Activated naive CD4-positive, alpha-beta T cell treated with anti-CD3 and anti-CD28 coated beads for 36 hours (primary cell): ENCODE data around the gene NDRG3. TPM values are rescaled to one million over a fixed set of nuclear protein-coding genes. Genes with fewer than 3 reads are reported as not detected.
"Not testable (repeated sequence)": the region's sequence is repeated elsewhere in the genome, so short reads cannot be mapped to it uniquely, and the experiment has no call there.

Experiments used
- CTCF ChIA-PET: fragments of 350-600 bp; sonication (Branson Sonifier 250); formaldehyde crosslinking; loops from one replicate; lab custom pipeline; 2021; ENCODE audit warnings: antibody characterized with exemption; lab: Charles Lee
- DNase-seq: peaks from one replicate; pipeline ENCODE4 v3.0.0-alpha.2; 2020
- H3K27ac Mint-ChIP-seq: one replicate; pipeline ENCODE4 v1.8.0; 2021; ENCODE audit warnings: mild to moderate bottlenecking, mixed read lengths
- H3K27me3 Mint-ChIP-seq: one replicate; pipeline ENCODE4 v1.8.0; 2021; ENCODE audit warnings: low read depth, mixed read lengths
- H3K36me3 Mint-ChIP-seq: one replicate; pipeline ENCODE4 v1.8.0; 2021; ENCODE audit warnings: low read depth, mixed read lengths
- H3K4me1 Mint-ChIP-seq: one replicate; pipeline ENCODE4 v1.8.0; 2021; ENCODE audit warnings: low read depth, mixed read lengths
- H3K4me3 Mint-ChIP-seq: one replicate; pipeline ENCODE4 v1.8.0; 2021; ENCODE audit warnings: mild to moderate bottlenecking, moderate library complexity, mixed read lengths
- H3K9me3 Mint-ChIP-seq: one replicate; pipeline ENCODE4 v1.8.0; 2021; ENCODE audit warnings: mixed read lengths
- intact Hi-C: fragments of 100-400 bp; cut with micrococcal nuclease; formaldehyde crosslinking; loops from one replicate; pipeline ENCODE4 v1.15.1; 2023
- total RNA-seq, 2 experiments: library from RNA; stranded (reverse); gene quantifications; one replicate each; pipeline ENCODE4 v1.2.3, GENCODE V29; 2021

The NDRG3 gene
- total RNA-seq, 2 experiments from 2014 or later = 26.1 to 28.2 TPM

DNA sequence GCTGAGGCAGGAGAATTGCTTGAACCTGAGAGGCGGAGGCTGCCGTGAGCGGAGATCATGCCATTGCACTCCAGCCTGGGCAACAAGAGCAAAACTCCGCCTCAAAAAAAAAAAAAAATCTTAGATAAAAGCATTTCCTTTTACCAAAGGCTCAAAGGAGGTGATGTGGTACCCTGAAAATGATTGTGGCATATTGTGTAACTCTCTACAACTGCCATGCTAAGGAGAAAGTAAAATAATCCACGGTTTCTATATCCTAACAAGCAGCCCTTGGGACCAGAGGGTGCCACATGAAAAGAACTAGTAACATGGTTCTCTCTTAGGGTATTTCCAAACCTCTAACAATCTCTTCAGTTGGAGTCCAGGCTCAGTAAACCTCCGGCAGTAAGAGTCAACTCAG is 61.1 kb downstream of the NDRG3 start:
- CTCF ChIA-PET = interaction anchor here (1.1 kb wide), 1 partner anchor 70 kb away, joined by 6 read pairs; no protein-coding TSS in a partner anchor
- Mint-ChIP-seq H3K9me3 (no peaks in the 10 kb centered on the region), H3K36me3 (peaks cover 4% of the 10 kb centered on the region), H3K27ac (no peak overlapping the region), H3K4me3 (no peak overlapping the region), H3K27me3 (no peaks in the 10 kb centered on the region), H3K4me1 (no peaks in the 10 kb centered on the region)
- intact Hi-C loops = no loop called here
- no peak for DNase-seq

DNA sequence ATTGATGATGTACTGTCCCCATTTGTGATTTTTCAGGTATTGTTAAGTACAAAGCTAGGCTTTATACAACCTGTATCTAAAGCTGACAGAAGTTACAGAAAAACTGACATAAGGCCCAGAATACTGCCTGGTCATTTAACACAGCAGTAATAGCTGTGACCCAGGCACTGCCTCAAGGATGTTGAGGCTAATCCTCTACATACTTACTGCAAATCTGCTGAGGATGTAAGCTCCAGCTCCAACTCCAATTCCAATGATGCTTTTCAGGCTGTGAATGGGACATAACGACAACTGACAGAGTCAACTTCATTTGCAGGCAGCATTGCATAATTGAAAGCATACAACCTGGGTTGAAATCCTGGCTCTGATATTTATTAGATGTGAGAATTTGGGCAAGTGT is 63.6 kb downstream of the NDRG3 start:
- Mint-ChIP-seq H3K9me3 (no peaks in the 10 kb centered on the region), H3K27me3 (no peaks in the 10 kb centered on the region), H3K27ac (no peak overlapping the region), H3K4me3 (no peak overlapping the region), H3K36me3 (peaks cover 6% of the 10 kb centered on the region), H3K4me1 (no peaks in the 10 kb centered on the region)
- no peak for DNase-seq
- intact Hi-C loops = no loop called here
- CTCF ChIA-PET = interaction anchor here (1.1 kb wide), 1 partner anchor 126 kb away, joined by 3 read pairs; no protein-coding TSS in a partner anchor

DNA sequence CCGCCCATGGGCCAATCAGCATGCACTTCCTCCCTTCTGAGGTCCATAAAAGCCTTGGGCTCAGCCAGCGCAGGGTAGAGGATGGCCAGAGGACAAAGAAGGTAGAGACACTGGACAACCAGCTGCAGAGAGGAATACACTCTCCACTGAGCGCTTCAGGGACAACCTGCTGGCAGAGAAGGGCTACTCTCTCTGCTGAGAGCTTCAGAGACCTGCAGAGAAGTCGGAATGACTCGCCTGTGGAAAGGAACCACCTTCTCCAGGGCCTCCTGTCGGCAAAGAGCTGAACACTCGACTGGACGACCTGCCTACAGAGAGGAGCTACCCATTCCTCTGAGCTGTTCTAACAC is 68.5 kb downstream of the NDRG3 start:
- no peak for DNase-seq
- H3K36me3 Mint-ChIP-seq = peaks cover 3% of the 10 kb centered on the region
- no peak overlapping the region for H3K4me3 Mint-ChIP-seq
- no peaks in the 10 kb centered on the region for H3K4me1 Mint-ChIP-seq
- no peaks in the 10 kb centered on the region for H3K27me3 Mint-ChIP-seq
- intact Hi-C loops = no loop called here
- CTCF ChIA-PET = no interaction called here
- no peaks in the 10 kb centered on the region for H3K9me3 Mint-ChIP-seq
- H3K27ac Mint-ChIP-seq = no peak overlapping the region

DNA sequence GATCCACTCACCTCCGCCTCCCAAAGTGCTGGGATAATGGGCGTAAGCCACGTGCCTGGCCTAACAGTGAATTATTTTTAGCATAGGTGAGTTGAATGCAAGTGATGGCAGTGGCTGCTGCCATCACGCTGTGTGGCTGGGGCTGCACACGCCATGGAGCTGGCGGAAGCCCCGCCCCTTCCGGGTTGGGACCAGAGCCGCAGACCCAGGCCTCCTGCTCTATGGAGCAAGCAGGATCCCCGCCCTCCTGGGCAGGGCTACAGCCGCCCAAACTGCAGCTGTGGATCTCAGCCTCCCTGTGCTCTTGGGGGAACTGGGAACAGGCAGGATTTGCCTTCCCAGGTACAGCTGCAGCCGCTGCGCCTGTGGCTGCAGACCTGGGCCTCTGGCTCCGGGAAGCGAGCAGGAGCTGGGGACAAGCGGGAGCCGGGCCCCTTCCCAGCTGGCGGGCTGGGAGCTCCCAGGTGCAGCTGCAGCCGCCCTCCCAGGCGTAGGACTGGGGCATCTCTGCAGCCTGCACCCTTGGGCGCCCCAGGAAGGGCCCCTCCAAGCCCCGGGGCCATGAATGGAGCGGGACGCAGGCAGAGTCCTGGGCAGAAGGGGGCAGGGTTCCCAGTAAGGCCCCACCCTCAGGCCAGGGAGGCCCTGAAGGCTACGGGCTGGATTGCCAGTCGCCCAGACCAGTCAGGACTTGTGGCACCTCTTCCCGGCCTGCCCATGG is 69.0 kb downstream of the NDRG3 start:
- CTCF ChIA-PET = no interaction called here
- no peak for DNase-seq
- intact Hi-C loops = no loop called here
- Mint-ChIP-seq H3K36me3 (peaks cover 2% of the 10 kb centered on the region), H3K4me3 (no peak overlapping the region), H3K27ac (no peak overlapping the region), H3K27me3 (no peaks in the 10 kb centered on the region), H3K9me3 (no peaks in the 10 kb centered on the region), H3K4me1 (no peaks in the 10 kb centered on the region)

DNA sequence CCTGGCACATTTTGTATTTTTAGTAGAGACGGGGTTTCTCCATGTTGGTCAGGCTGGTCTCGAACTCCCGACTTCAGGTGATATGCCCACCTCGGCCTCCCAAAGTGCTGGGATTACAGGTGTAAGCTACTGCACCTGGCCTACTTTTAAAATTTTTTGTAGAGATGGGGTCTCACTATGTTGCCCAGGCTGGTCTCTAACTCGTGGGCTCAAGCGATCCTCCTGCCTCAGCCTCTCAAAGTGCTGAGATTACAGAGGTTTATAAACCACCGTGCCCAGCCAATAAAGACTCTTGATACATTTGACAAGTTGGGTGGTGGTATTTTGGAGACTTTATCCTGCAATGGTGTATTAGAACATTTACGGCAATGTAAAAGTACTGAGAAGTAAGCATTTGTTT is 70.3 kb downstream of the NDRG3 start:
- intact Hi-C loops, H3K36me3 Mint-ChIP-seq, H3K4me1 Mint-ChIP-seq, DNase-seq, H3K9me3 Mint-ChIP-seq, H3K27me3 Mint-ChIP-seq, H3K4me3 Mint-ChIP-seq, H3K27ac Mint-ChIP-seq: not testable (repeated sequence)
- CTCF ChIA-PET = interaction anchor here (0.7 kb wide), 1 partner anchor 57 kb away, joined by 3 read pairs; no protein-coding TSS in a partner anchor

DNA sequence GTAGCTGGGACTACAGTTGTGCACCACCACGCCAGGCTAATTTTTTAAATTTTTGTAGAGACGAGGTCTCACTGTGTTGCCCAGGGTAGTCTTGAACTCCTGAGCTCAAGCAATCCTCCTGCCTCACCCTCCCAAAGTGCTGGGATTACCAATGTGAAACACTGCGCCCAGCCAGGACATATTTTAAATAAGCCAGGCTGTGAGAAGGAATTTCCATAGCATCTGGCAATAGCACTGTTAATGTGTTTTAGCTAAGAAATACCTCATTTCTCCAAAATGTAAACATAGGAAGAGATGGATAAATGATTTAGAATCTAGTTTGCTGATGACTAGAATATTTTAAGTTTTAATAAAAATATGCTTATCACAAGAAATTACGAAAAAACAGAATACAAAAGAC is 72.9 kb downstream of the NDRG3 start:
- Mint-ChIP-seq H3K4me3 (no peak overlapping the region), H3K27me3 (no peaks in the 10 kb centered on the region), H3K27ac (no peak overlapping the region), H3K9me3 (no peaks in the 10 kb centered on the region), H3K4me1 (no peaks in the 10 kb centered on the region), H3K36me3 (no peaks in the 10 kb centered on the region)
- DNase-seq = no peak
- intact Hi-C loops = no loop called here
- CTCF ChIA-PET = no interaction called here

DNA sequence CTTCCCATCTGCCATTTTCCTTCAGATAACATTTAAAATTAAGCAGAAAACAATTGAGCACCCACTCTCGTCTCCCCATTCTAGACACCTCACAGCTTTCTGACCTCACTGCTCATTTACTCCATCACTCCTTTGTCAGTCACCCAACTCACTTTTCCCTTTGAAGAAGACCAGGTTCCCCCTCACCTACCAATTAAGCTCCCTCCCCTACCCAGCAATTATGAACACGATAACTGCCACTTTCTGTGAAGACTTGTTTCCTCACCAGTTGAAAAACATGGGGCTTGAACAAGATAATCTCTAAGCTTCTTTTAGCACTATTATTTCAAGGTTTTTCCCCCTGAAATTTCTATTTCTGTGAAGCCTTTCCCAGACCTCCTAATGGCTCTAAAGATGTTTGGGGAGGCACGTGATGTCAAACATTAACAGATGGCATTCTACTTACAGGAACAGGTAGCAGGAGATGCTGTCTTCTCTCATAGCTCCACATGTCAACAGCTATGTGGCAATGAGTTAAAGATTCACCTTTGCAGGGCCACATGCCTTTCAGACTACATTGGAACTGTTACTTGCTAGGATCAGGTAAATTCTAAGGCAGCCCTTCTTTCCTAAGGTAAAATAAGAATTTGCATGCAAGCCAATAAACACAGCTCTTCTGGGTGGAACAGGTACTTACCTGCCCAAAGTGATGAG is 75.1 kb downstream of the NDRG3 start:
- H3K27ac Mint-ChIP-seq = no peak overlapping the region
- H3K9me3 Mint-ChIP-seq = no peaks in the 10 kb centered on the region
- intact Hi-C loops = no loop called here
- no peaks in the 10 kb centered on the region for H3K36me3 Mint-ChIP-seq
- CTCF ChIA-PET = no interaction called here
- H3K4me3 Mint-ChIP-seq = no peak overlapping the region
- no peaks in the 10 kb centered on the region for H3K27me3 Mint-ChIP-seq
- H3K4me1 Mint-ChIP-seq = no peaks in the 10 kb centered on the region
- DNase-seq = no peak

DNA sequence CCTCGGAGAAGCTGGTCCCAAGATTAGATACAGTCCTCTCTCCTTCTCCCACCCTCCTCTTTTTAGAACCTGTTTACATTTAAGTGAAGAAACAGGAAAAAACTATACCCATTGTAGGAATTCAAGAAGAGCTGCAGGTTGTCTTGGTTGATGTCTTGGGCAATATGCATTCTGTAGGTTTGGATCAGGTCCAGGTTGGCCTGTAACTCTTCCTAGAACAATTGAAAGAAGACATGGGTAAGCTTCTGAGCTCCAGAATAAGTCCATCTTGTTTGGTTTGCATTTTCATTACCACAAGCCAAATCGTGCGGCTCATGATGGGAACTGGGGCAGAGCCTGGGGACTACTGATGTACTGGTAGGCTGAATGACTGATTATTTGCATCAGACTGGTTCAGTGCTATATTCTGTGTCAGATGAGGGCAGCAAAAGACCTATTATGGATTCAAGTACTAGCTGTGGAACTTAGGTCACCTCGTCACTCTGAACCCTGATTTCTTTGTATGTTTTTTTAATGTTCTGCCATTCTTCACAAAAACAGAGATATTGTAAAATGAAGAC is 79.6 kb downstream of the NDRG3 start:
- no peaks in the 10 kb centered on the region for H3K9me3 Mint-ChIP-seq
- DNase-seq = no peak
- no peaks in the 10 kb centered on the region for H3K36me3 Mint-ChIP-seq
- intact Hi-C loops = no loop called here
- H3K4me1 Mint-ChIP-seq = no peaks in the 10 kb centered on the region
- H3K4me3 Mint-ChIP-seq = no peak overlapping the region
- H3K27ac Mint-ChIP-seq = no peak overlapping the region
- H3K27me3 Mint-ChIP-seq = no peaks in the 10 kb centered on the region
- CTCF ChIA-PET = interaction anchor here (0.6 to 1.6 kb wide), 10 partner anchors 57 to 529 kb away, joined by 3 to 5 read pairs (median 3); no protein-coding TSS in a partner anchor

DNA sequence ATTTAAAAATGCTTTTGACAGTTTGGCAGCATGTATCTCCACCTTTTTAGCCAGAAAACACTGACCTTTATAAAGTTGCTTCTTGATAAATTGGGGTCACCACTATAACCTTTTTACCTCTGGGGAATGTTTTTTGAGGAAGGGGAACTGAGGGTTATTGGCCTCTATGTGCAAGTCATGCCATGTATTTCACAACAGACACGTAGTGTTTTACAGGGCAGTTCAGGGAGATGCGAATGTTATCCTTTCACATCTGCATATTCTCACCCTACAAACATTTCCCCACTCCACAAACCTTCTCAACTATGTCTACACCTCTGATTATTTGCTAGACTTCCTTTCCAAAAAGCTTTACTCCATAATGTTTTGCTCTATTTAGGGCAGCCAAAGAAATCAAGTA is 82.9 kb downstream of the NDRG3 start:
- no peaks in the 10 kb centered on the region for H3K9me3 Mint-ChIP-seq
- H3K27ac Mint-ChIP-seq = no peak overlapping the region
- no peak overlapping the region for H3K4me3 Mint-ChIP-seq
- CTCF ChIA-PET = no interaction called here
- intact Hi-C loops = no loop called here
- DNase-seq = no peak
- no peaks in the 10 kb centered on the region for H3K27me3 Mint-ChIP-seq
- peaks cover 11% of the 10 kb centered on the region for H3K4me1 Mint-ChIP-seq
- H3K36me3 Mint-ChIP-seq = no peaks in the 10 kb centered on the region

DNA sequence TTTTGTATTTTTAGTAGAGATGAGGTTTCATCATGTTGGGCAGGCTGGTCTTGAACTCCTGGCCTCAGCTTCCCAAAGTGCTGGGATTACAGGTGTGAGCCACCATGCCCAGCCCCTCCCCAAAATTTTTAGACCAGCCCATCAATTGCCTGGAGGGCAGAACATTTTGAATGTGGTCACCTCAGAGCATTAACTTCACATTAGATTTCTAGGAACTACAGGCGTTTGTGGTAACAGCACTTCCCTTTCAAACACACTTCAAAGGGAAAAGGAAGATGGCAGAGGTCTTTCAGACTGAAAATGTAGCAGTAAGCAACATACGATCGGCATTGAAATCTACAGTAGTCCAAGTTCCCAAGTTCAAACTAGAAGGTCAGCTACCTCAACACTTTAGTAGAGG is 87.6 kb downstream of the NDRG3 start:
- Mint-ChIP-seq H3K27ac (no peak overlapping the region), H3K9me3 (no peaks in the 10 kb centered on the region), H3K4me3 (no peak overlapping the region), H3K27me3 (no peaks in the 10 kb centered on the region), H3K4me1 (peaks cover 15% of the 10 kb centered on the region), H3K36me3 (peaks cover 8% of the 10 kb centered on the region)
- DNase-seq = peak; percentile 27
- intact Hi-C loops = no loop called here
- CTCF ChIA-PET = interaction anchor here (0.6 to 1.4 kb wide), 4 partner anchors 116 to 449 kb away, joined by 3 to 6 read pairs (median 4); partner anchors contain the start of gene DSN1

DNA sequence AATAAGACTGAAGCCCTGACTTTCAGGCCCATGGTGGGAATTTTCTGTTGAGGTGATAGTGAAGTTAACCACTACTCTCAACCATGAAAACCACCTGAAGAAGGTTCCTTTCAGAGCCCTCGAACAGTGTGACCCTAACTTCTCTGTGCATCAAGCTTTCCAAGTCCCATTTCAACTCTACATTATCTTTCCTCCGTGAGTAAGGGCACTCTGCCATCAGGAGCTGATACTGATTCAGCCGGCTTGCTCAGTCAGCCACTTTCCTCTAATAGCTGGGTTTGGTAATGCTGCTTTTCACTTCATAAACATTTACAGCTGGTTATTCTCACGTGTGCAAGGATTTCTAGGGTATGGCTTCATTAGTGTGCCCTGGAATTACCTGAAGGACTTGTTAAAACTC is 89.2 kb downstream of the NDRG3 start:
- CTCF ChIA-PET = interaction anchor here (1.2 kb wide), 1 partner anchor 10 kb away, joined by 5 read pairs; no protein-coding TSS in a partner anchor
- Mint-ChIP-seq H3K4me3 (no peak overlapping the region), H3K9me3 (no peaks in the 10 kb centered on the region), H3K27ac (no peak overlapping the region), H3K27me3 (no peaks in the 10 kb centered on the region), H3K36me3 (peaks cover 11% of the 10 kb centered on the region), H3K4me1 (peaks cover 15% of the 10 kb centered on the region)
- DNase-seq = no peak
- intact Hi-C loops = no loop called here

DNA sequence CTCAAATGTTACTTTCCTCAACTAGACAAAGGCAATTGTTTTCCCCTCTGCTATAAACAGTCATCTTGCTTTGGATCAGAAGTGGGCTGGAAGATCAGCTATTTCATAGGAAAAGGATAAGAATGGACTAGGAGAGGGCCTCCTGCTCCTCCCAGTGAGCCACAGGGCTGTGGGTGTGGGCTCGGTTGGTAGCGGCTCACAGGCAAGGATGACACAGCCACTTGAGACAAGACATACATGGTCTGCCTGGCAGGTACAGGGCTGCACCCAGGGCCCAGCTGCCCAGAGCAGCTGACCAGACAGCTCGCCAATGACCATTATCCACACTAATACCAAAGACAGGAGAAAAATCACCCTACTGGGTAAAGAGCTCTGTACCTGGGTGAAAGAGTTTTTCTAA is 90.9 kb downstream of the NDRG3 start:
- peaks cover 15% of the 10 kb centered on the region for H3K4me1 Mint-ChIP-seq
- H3K4me3 Mint-ChIP-seq = no peak overlapping the region
- intact Hi-C loops = no loop called here
- no peak overlapping the region for H3K27ac Mint-ChIP-seq
- H3K36me3 Mint-ChIP-seq = peaks cover 11% of the 10 kb centered on the region
- CTCF ChIA-PET = interaction anchor here (0.9 to 1.6 kb wide), 2 partner anchors 119 to 232 kb away, joined by 3 to 4 read pairs; partner anchors contain the start of gene DSN1
- no peaks in the 10 kb centered on the region for H3K27me3 Mint-ChIP-seq
- DNase-seq = no peak
- H3K9me3 Mint-ChIP-seq = no peaks in the 10 kb centered on the region
